CD14-positive monocyte (primary cell): Measurements from ENCODE around the gene NUP88. TPM values are rescaled to one million over a fixed set of nuclear protein-coding genes. Genes with fewer than 3 reads are reported as not detected.

Source experiments
- DNase-seq, 3 donors: peaks; one replicate each; pipeline ENCODE4 v3.0.0-alpha.2; 2011 to 2022
- H2AFZ ChIP-seq: 2 replicates; pipeline ENCODE4 v1.6.0; 2012; ENCODE audit warnings: mild to moderate bottlenecking, low read depth, low read length, inconsistent platforms; ENCODE audit not compliant: insufficient read depth, poor library complexity, severe bottlenecking
- H3K27ac ChIP-seq, 2 donors: 1 replicate in 1 of 2; 2 replicates in 1 of 2; pipeline ENCODE4 v1.5.1; 2012 to 2013; ENCODE audit warnings: low read length in 2 of 2, control low read depth in 1 of 2, inconsistent platforms in 1 of 2, low read depth in 1 of 2, mild to moderate bottlenecking in 1 of 2
- H3K27me3 ChIP-seq, 2 donors: one replicate each; pipeline versions ENCODE4 v1.6.0 to v1.6.1; 2011 to 2013; ENCODE audit warnings: low read length in 2 of 2; ENCODE audit not compliant: control insufficient read depth in 2 of 2, insufficient read depth in 2 of 2
- H3K36me3 ChIP-seq, 2 donors: replicated peaks in 1 of 2; 1 replicate in 1 of 2; 2 replicates in 1 of 2; pipeline versions ENCODE4 v1.5.1 to v1.6.1; 2012 to 2013; ENCODE audit warnings: low read length in 2 of 2, control low read depth in 1 of 2, inconsistent platforms in 1 of 2, mild to moderate bottlenecking in 1 of 2; ENCODE audit not compliant: insufficient read depth in 2 of 2, control insufficient read depth in 1 of 2
- H3K4me1 ChIP-seq, 2 donors: 1 replicate in 1 of 2; 2 replicates in 1 of 2; pipeline versions ENCODE4 v1.5.1 to v1.6.1; 2012 to 2013; ENCODE audit warnings: low read length in 2 of 2, control low read depth in 1 of 2, inconsistent platforms in 1 of 2, mild to moderate bottlenecking in 1 of 2, moderate library complexity in 1 of 2; ENCODE audit not compliant: insufficient read depth in 2 of 2, control insufficient read depth in 1 of 2
- H3K4me2 ChIP-seq: replicated peaks from 2 replicates; pipeline ENCODE3; 2012; ENCODE audit warnings: low read length, moderate library complexity, mild to moderate bottlenecking; ENCODE audit not compliant: poor library complexity, severe bottlenecking; ENCODE audit errors: extremely low read depth
- H3K4me3 ChIP-seq, 3 experiments: fragments of 200-600 bp in 1 of 3; sonication (generic) in 1 of 3; replicated peaks in 1 of 3; 1 replicate in 2 of 3; 2 replicates in 1 of 3; pipeline ENCODE4 v1.5.1; 2011 to 2013; ENCODE audit warnings: low read length in 3 of 3, mild to moderate bottlenecking in 3 of 3, control low read depth in 2 of 3, low read depth in 2 of 3, inconsistent platforms in 1 of 3, moderate library complexity in 1 of 3
- H3K79me2 ChIP-seq: 2 replicates; pipeline ENCODE4 v1.6.0; 2012; ENCODE audit warnings: mild to moderate bottlenecking, control low read depth, inconsistent platforms, low read length, moderate library complexity; ENCODE audit not compliant: insufficient read depth
- H3K9ac ChIP-seq: 2 replicates; pipeline ENCODE4 v1.6.0; 2017; ENCODE audit warnings: low read length, mild to moderate bottlenecking; ENCODE audit not compliant: insufficient read depth, poor library complexity, severe bottlenecking
- H3K9me3 ChIP-seq, 2 donors: replicated peaks in 1 of 2; 1 replicate in 1 of 2; 2 replicates in 1 of 2; pipeline versions ENCODE4 v1.5.1 to v1.6.1; 2012 to 2013; ENCODE audit warnings: low read length in 2 of 2, control low read depth in 1 of 2; ENCODE audit not compliant: control insufficient read depth in 1 of 2, insufficient read depth in 1 of 2
- H4K20me1 ChIP-seq: 2 replicates; pipeline ENCODE4 v1.6.0; 2012; ENCODE audit warnings: mild to moderate bottlenecking, low read length, control low read depth, moderate library complexity; ENCODE audit not compliant: insufficient read depth
- H3K27ac Mint-ChIP-seq, 7 donors: one replicate each; pipeline ENCODE4 v1.8.0; 2020; ENCODE audit warnings: mild to moderate bottlenecking in 7 of 7, mixed read lengths in 7 of 7, moderate library complexity in 6 of 7, inconsistent platforms in 2 of 7
- H3K27me3 Mint-ChIP-seq, 3 donors: one replicate each; pipeline ENCODE4 v1.8.0; 2021 to 2022; ENCODE audit warnings: low read depth in 3 of 3, mild to moderate bottlenecking in 3 of 3, mixed read lengths in 3 of 3, moderate library complexity in 3 of 3, inconsistent platforms in 1 of 3
- H3K36me3 Mint-ChIP-seq, 2 donors: one replicate each; pipeline ENCODE4 v1.8.0; 2020; ENCODE audit warnings: mixed read lengths in 2 of 2, inconsistent platforms in 1 of 2, mild to moderate bottlenecking in 1 of 2
- H3K4me1 Mint-ChIP-seq: one replicate; pipeline ENCODE4 v1.8.0; 2020; ENCODE audit warnings: mild to moderate bottlenecking, mixed read lengths
- H3K4me3 Mint-ChIP-seq, 2 donors: one replicate each; pipeline ENCODE4 v1.8.0; 2020; ENCODE audit warnings: mild to moderate bottlenecking in 2 of 2, mixed read lengths in 2 of 2, moderate library complexity in 1 of 2
- H3K9me3 Mint-ChIP-seq, 7 donors: one replicate each; pipeline ENCODE4 v1.8.0; 2020 to 2022; ENCODE audit warnings: mixed read lengths in 7 of 7, mild to moderate bottlenecking in 6 of 7, moderate library complexity in 6 of 7, inconsistent platforms in 2 of 7
- WGBS: methylation state at CpG from one replicate; pipeline ENCODE4 v1.1.5; 2013; ENCODE audit warnings: missing lambda C conversion rate; ENCODE audit not compliant: insufficient coverage; 5-methylcytosine and 5-hydroxymethylcytosine counted together
- intact Hi-C, 2 donors: fragments of 100-400 bp; cut with micrococcal nuclease; formaldehyde crosslinking; loops; one replicate each; pipeline versions ENCODE4 v1.15.0 to v1.15.1; 2023
- polyA plus RNA-seq, 3 donors: library from polyadenylated mRNA; depleted of rRNA in 1 of 3; unstranded in 2 of 3; stranded (reverse) in 1 of 3; fragments of 300-500 nt in 2 of 3; fragments of >200 nt in 1 of 3; fragmentation: Illumina TruSeq in 2 of 3; gene quantifications; 1 replicate in 2 of 3; 2 replicates in 1 of 3; pipeline ENCODE4 v1.2.3, GENCODE V29; 2012 to 2021
- TF ChIP-seq, protein P1 (sequence below): fragments of 200-600 bp; IDR thresholded peaks from one replicate; pipeline ENCODE4 v1.8.0; 2022; ENCODE audit warnings: antibody characterized with exemption, mild to moderate bottlenecking

The NUP88 gene
- polyA plus RNA-seq, 3 donors: 23.1 to 45.7 (median 36.1) TPM

GRCh38 chr17:5391678-5392077 lies 27.8 kb downstream of the NUP88 start:
- no peaks in the 10 kb centered on the region for H3K9me3 ChIP-seq
- WGBS: 92% methylated on average over 5 of the region's 5 CpGs
- peaks cover 0 to 2% (median 0%) of the 10 kb centered on the region in 7 donors for H3K9me3 Mint-ChIP-seq
- intact Hi-C loops: no loop called here
- peaks cover 84 to 94% of the 10 kb centered on the region in 2 donors for H3K36me3 ChIP-seq
- no peaks in the 10 kb centered on the region for H4K20me1 ChIP-seq
- no peaks in the 10 kb centered on the region for H3K27me3 ChIP-seq
- H3K4me1 ChIP-seq: no peaks in the 10 kb centered on the region
- H3K4me2 ChIP-seq: no peak overlapping the region
- no peaks in the 10 kb centered on the region for H3K4me1 Mint-ChIP-seq
- H3K27ac ChIP-seq: no peak overlapping the region
- TF ChIP-seq, protein P1, sequence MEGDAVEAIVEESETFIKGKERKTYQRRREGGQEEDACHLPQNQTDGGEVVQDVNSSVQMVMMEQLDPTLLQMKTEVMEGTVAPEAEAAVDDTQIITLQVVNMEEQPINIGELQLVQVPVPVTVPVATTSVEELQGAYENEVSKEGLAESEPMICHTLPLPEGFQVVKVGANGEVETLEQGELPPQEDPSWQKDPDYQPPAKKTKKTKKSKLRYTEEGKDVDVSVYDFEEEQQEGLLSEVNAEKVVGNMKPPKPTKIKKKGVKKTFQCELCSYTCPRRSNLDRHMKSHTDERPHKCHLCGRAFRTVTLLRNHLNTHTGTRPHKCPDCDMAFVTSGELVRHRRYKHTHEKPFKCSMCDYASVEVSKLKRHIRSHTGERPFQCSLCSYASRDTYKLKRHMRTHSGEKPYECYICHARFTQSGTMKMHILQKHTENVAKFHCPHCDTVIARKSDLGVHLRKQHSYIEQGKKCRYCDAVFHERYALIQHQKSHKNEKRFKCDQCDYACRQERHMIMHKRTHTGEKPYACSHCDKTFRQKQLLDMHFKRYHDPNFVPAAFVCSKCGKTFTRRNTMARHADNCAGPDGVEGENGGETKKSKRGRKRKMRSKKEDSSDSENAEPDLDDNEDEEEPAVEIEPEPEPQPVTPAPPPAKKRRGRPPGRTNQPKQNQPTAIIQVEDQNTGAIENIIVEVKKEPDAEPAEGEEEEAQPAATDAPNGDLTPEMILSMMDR: no peak
- H2AFZ ChIP-seq: no peak overlapping the region
- no peak overlapping the region for H3K27ac Mint-ChIP-seq
- H3K9ac ChIP-seq: no peak overlapping the region
- H3K4me3 ChIP-seq: no peak overlapping the region
- no peaks in the 10 kb centered on the region for H3K79me2 ChIP-seq
- no peaks in the 10 kb centered on the region for H3K27me3 Mint-ChIP-seq
- DNase-seq: no peak
- H3K36me3 Mint-ChIP-seq: peaks cover 71 to 93% of the 10 kb centered on the region in 2 donors
- H3K4me3 Mint-ChIP-seq: no peak overlapping the region

GRCh38 chr17:5381542-5381941 lies 37.9 kb downstream of the NUP88 start:
- Mint-ChIP-seq H3K4me3 (no peak overlapping the region), H3K4me1 (peaks cover 3% of the 10 kb centered on the region), H3K27me3 (peaks cover 0 to 1% (median 0%) of the 10 kb centered on the region in 3 donors), H3K9me3 (no peaks in the 10 kb centered on the region), H3K27ac (peak overlapping the region in 2 of 7 donors; percentile 4 to 64), H3K36me3 (peaks cover 86 to 91% of the 10 kb centered on the region in 2 donors)
- Histone ChIP-seq H3K9me3 (no peaks in the 10 kb centered on the region), H3K4me1 (no peaks in the 10 kb centered on the region), H3K36me3 (peaks cover 98 to 100% of the 10 kb centered on the region in 2 donors), H4K20me1 (no peaks in the 10 kb centered on the region), H3K4me2 (no peak overlapping the region), H2AFZ (no peak overlapping the region), H3K27ac (no peak overlapping the region), H3K79me2 (no peaks in the 10 kb centered on the region), H3K27me3 (no peaks in the 10 kb centered on the region), H3K9ac (no peak overlapping the region), H3K4me3 (no peak overlapping the region)
- intact Hi-C loops: no loop called here
- WGBS: 95% methylated on average over 3 of the region's 4 CpGs
- DNase-seq: no peak
- TF ChIP-seq, protein P1: no peak
